ENCODE data around the gene GNG7. TPM values are rescaled to one million over a fixed set of nuclear protein-coding genes. Genes with fewer than 3 reads are reported as not detected.
A peak's percentile ranks its signal among the peaks of the same experiment; 100 is the strongest.

The GNG7 gene
- total RNA-seq, 1 donor from 2014 or later = 1.8 TPM

GRCh38 chr19:2554856-2555255 is 147.6 kb downstream of the GNG7 start:
- H3K27me3 Mint-ChIP-seq (ENCODE audit: low read depth, unreplicated experiment) = no peaks in the 10 kb centered on the region

GRCh38 chr19:2553510-2553909 is 149.0 kb downstream of the GNG7 start:
- FAIRE-seq = no peak
- Mint-ChIP-seq H3K4me1 (ENCODE audit: low read depth, unreplicated experiment) (peaks cover 17% of the 10 kb centered on the region), H3K4me3 (ENCODE audit: unreplicated experiment) (no peak overlapping the region), H3K9me3 (ENCODE audit: unreplicated experiment) (peaks cover 2% of the 10 kb centered on the region), H3K27me3 (ENCODE audit: low read depth, unreplicated experiment) (no peaks in the 10 kb centered on the region), H3K27ac (ENCODE audit: unreplicated experiment) (no peak overlapping the region), H3K36me3 (ENCODE audit: low read depth, unreplicated experiment) (no peaks in the 10 kb centered on the region)
- Histone ChIP-seq H4K20me1 (ENCODE audit: insufficient read depth, low read length) (no peaks in the 10 kb centered on the region), H2AFZ (ENCODE audit: low read depth, low read length) (no peak overlapping the region), H3K36me3 (ENCODE audit: insufficient read depth, low read length) (no peaks in the 10 kb centered on the region), H3K4me2 (ENCODE audit: low read length) (no peak overlapping the region), H3K4me1 (ENCODE audit: insufficient read depth, low read length) (peaks cover 16% of the 10 kb centered on the region), H3K9me3 (ENCODE audit: insufficient read depth, low read depth, low read length) (no peaks in the 10 kb centered on the region), H3K27ac (ENCODE audit: low read depth, low read length) (no peak overlapping the region), H3K27me3 (ENCODE audit: insufficient read depth, low read length) (no peaks in the 10 kb centered on the region), H3K79me2 (ENCODE audit: insufficient read depth, low read length) (no peaks in the 10 kb centered on the region), H3K4me3 (ENCODE audit: insufficient read depth, low read depth, low read length) (no peak overlapping the region), H3K9ac (ENCODE audit: low read length) (no peak overlapping the region)
- no peak for TF ChIP-seq CTCF (IDR thresholded peaks at IDR 0.05; ENCODE audit: insufficient read depth, low read depth, low read length)
- no peak for TF ChIP-seq EZH2 (IDR thresholded peaks at IDR 0.05; ENCODE audit: insufficient read depth, low read length)
- DNase-seq (ENCODE audit: low read depth) = no peak

More at GRCh38 chr19:2554856-2555255, 147.6 kb downstream of the GNG7 start:
- H3K9me3 ChIP-seq (ENCODE audit: insufficient read depth, low read depth, low read length) = no peaks in the 10 kb centered on the region
- FAIRE-seq (no peak), DNase-seq (ENCODE audit: low read depth) (peak; percentile 38)
- no peaks in the 10 kb centered on the region for H3K36me3 ChIP-seq (ENCODE audit: insufficient read depth, low read length)
- H3K4me1 Mint-ChIP-seq (ENCODE audit: low read depth, unreplicated experiment) = peaks cover 15% of the 10 kb centered on the region
- H3K9ac ChIP-seq (ENCODE audit: low read length) = no peak overlapping the region
- H3K36me3 Mint-ChIP-seq (ENCODE audit: low read depth, unreplicated experiment) = no peaks in the 10 kb centered on the region
- peak overlapping the region; percentile 93 for H3K27ac Mint-ChIP-seq (ENCODE audit: unreplicated experiment)
- H3K79me2 ChIP-seq (ENCODE audit: insufficient read depth, low read length) = no peaks in the 10 kb centered on the region
- H3K4me2 ChIP-seq (ENCODE audit: low read length) = peak overlapping the region; percentile 4
- no peak overlapping the region for H3K4me3 ChIP-seq (ENCODE audit: insufficient read depth, low read depth, low read length)
- no peaks in the 10 kb centered on the region for H4K20me1 ChIP-seq (ENCODE audit: insufficient read depth, low read length)
- TF ChIP-seq EZH2 (IDR thresholded peaks at IDR 0.05; ENCODE audit: insufficient read depth, low read length) (no peak), CTCF (IDR thresholded peaks at IDR 0.05; ENCODE audit: insufficient read depth, low read depth, low read length) (no peak)
- peaks cover 13% of the 10 kb centered on the region for H3K4me1 ChIP-seq (ENCODE audit: insufficient read depth, low read length)
- peak overlapping the region; percentile 23 for H2AFZ ChIP-seq (ENCODE audit: low read depth, low read length)
- no peaks in the 10 kb centered on the region for H3K27me3 ChIP-seq (ENCODE audit: insufficient read depth, low read length)
- peak overlapping the region; percentile 16 for H3K27ac ChIP-seq (ENCODE audit: low read depth, low read length)
- no peak overlapping the region for H3K4me3 Mint-ChIP-seq (ENCODE audit: unreplicated experiment)
- no peaks in the 10 kb centered on the region for H3K9me3 Mint-ChIP-seq (ENCODE audit: unreplicated experiment)

- H3K27me3 Mint-ChIP-seq (ENCODE audit: low read depth, unreplicated experiment) = no peaks in the 10 kb centered on the region
- Histone ChIP-seq H3K27me3 (ENCODE audit: insufficient read depth, low read length) (no peaks in the 10 kb centered on the region), H3K9me3 (ENCODE audit: insufficient read depth, low read depth, low read length) (no peaks in the 10 kb centered on the region), H3K27ac (ENCODE audit: low read depth, low read length) (no peak overlapping the region), H3K4me3 (ENCODE audit: insufficient read depth, low read depth, low read length) (no peak overlapping the region), H2AFZ (ENCODE audit: low read depth, low read length) (no peak overlapping the region), H3K4me1 (ENCODE audit: insufficient read depth, low read length) (peaks cover 16% of the 10 kb centered on the region), H4K20me1 (ENCODE audit: insufficient read depth, low read length) (no peaks in the 10 kb centered on the region), H3K4me2 (ENCODE audit: low read length) (peak overlapping the region; percentile 22), H3K9ac (ENCODE audit: low read length) (no peak overlapping the region), H3K36me3 (ENCODE audit: insufficient read depth, low read length) (no peaks in the 10 kb centered on the region), H3K79me2 (ENCODE audit: insufficient read depth, low read length) (no peaks in the 10 kb centered on the region)
- H3K27ac Mint-ChIP-seq (ENCODE audit: unreplicated experiment) = peak overlapping the region; percentile 20
- DNase-seq (ENCODE audit: low read depth) (no peak), FAIRE-seq (no peak)
- peaks cover 2% of the 10 kb centered on the region for H3K9me3 Mint-ChIP-seq (ENCODE audit: unreplicated experiment)
- no peak for TF ChIP-seq EZH2 (IDR thresholded peaks at IDR 0.05; ENCODE audit: insufficient read depth, low read length)
- no peak for TF ChIP-seq CTCF (IDR thresholded peaks at IDR 0.05; ENCODE audit: insufficient read depth, low read depth, low read length)
- H3K4me3 Mint-ChIP-seq (ENCODE audit: unreplicated experiment) = no peak overlapping the region
- peaks cover 17% of the 10 kb centered on the region for H3K4me1 Mint-ChIP-seq (ENCODE audit: low read depth, unreplicated experiment)
- no peaks in the 10 kb centered on the region for H3K36me3 Mint-ChIP-seq (ENCODE audit: low read depth, unreplicated experiment)
Measured at GRCh38 chr19:2552859-2553258, 149.6 kb downstream of the GNG7 start.

Measured in astrocyte (in vitro differentiated cells and primary cell).